ENCODE results near the gene ATXN1. TPM values are rescaled to one million over a fixed set of nuclear protein-coding genes. Genes with fewer than 3 reads are reported as not detected.

Gene ATXN1
- total RNA-seq, 1 donor from 2014 or later: 59.8 TPM

DNA sequence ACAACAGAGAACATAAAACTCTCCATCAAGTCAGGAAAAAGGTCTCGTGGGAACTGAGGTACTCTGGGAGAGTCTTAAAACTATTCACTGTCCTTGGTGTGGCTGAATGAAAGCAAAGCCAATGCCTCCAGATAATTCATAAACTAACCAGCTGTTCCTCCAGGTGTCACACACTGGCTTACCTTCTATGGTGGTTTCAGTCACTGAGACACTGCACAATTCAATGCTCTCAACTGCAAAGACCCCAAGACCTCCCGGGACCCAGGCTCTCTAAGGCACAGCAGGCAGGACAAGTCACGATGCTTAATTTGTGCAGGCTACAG, 422.0 kb downstream of the ATXN1 start:
- H3K9me3 Mint-ChIP-seq: no peaks in the 10 kb centered on the region
- POLR2A ChIA-PET: interaction anchor here (0.9 kb wide), 1 partner anchor 31 kb away, joined by 3 read pairs; no protein-coding TSS in a partner anchor
- intact Hi-C loops (cut with micrococcal nuclease): no loop called here
- H3K4me3 Mint-ChIP-seq: no peak overlapping the region
- H3K4me1 Mint-ChIP-seq: peaks cover 5% of the 10 kb centered on the region
- no peaks in the 10 kb centered on the region for H3K36me3 Mint-ChIP-seq (ENCODE audit: low read depth)
- ATAC-seq (ENCODE audit: low read depth) (no peak), DNase-seq (no peak)
- TF ChIP-seq, protein P1, sequence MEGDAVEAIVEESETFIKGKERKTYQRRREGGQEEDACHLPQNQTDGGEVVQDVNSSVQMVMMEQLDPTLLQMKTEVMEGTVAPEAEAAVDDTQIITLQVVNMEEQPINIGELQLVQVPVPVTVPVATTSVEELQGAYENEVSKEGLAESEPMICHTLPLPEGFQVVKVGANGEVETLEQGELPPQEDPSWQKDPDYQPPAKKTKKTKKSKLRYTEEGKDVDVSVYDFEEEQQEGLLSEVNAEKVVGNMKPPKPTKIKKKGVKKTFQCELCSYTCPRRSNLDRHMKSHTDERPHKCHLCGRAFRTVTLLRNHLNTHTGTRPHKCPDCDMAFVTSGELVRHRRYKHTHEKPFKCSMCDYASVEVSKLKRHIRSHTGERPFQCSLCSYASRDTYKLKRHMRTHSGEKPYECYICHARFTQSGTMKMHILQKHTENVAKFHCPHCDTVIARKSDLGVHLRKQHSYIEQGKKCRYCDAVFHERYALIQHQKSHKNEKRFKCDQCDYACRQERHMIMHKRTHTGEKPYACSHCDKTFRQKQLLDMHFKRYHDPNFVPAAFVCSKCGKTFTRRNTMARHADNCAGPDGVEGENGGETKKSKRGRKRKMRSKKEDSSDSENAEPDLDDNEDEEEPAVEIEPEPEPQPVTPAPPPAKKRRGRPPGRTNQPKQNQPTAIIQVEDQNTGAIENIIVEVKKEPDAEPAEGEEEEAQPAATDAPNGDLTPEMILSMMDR (IDR thresholded peaks at IDR 0.05): no peak
- H3K27ac Mint-ChIP-seq: no peak overlapping the region
- CTCF ChIA-PET: interaction anchor here (1.5 kb wide), 1 partner anchor 68 kb away, joined by 5 read pairs; no protein-coding TSS in a partner anchor
- no peaks in the 10 kb centered on the region for H3K27me3 Mint-ChIP-seq

DNA sequence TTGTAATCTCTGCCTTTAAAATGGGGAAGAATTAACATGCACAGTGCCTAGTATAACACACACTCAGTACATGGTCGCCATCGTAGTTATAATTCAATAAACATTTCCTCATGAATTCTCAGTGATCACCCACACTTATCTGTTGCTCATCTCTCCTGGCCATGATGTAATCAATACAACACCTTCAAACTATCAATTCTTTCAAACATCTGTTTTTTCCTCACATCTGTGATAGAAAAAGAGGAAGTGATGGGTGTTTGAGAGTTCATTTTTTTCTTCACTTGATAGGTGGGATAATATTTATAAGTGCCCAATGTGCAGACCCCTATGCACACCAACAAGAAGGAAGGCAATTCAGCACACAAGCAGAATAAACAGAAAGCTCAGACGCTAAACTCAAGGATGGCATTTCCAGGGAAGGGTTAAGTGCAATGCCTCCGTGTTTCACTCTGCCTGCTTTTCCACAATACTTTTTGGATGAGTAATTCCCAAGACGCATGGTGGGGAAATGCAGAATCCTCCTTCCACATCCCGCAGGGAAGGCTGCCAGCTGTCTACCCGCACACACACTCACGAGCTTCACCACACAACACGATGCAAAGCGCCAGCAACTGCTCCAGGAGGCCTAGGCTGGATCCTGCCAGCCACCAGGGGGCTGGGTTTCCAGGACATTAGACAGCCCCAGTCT, 422.5 kb downstream of the ATXN1 start:
- no peak for DNase-seq
- Mint-ChIP-seq H3K9me3 (no peaks in the 10 kb centered on the region), H3K4me3 (no peak overlapping the region), H3K27ac (no peak overlapping the region), H3K36me3 (ENCODE audit: low read depth) (no peaks in the 10 kb centered on the region), H3K4me1 (peaks cover 5% of the 10 kb centered on the region), H3K27me3 (no peaks in the 10 kb centered on the region)
- ATAC-seq (ENCODE audit: low read depth): no peak
- intact Hi-C loops (cut with micrococcal nuclease): no loop called here
- CTCF ChIA-PET: interaction anchor here (1.5 kb wide), 1 partner anchor 69 kb away, joined by 5 read pairs; no protein-coding TSS in a partner anchor
- POLR2A ChIA-PET: interaction anchor here (0.6 to 0.9 kb wide), 2 partner anchors 31 to 554 kb away, joined by 3 read pairs; no protein-coding TSS in a partner anchor
- TF ChIP-seq, protein P1 (IDR thresholded peaks at IDR 0.05): no peak

DNA sequence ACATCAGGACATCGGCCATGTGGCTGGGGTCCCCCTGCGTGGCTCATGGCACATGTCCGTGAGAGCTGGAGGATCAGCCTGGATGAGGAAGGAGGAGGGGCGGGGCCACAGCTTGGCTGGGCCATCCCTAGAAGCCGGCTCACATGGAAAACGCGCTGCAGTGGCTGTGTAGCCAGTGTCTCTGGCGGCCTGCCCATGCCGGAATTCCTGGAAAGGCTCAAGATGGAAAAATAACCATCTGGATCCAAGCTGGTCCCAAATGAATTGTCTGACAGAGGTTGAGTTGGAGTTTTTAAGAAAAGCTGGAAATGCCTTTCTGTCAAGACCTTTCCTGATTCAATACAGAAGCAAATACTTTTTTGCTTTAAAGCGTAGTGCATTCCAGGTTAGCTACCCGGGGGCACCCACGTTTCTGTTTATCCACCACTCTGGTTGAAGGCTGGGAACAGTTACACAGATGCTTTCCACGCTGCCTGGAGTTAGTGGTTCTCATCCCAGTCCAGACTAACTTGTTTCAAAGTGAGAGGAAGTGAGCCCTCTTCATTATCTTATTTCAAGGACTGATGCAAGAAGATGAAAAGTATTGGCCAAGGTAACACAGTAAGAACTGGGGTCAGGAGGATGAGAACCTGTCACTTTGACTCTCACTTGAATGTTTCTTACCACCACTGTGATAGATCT, 423.8 kb downstream of the ATXN1 start:
- CTCF ChIA-PET: interaction anchor here (0.7 to 1.9 kb wide), 3 partner anchors 144 to 430 kb away, joined by 3 to 4 read pairs (median 3); no protein-coding TSS in a partner anchor
- Mint-ChIP-seq H3K4me1 (peaks cover 5% of the 10 kb centered on the region), H3K4me3 (no peak overlapping the region), H3K27me3 (no peaks in the 10 kb centered on the region), H3K36me3 (ENCODE audit: low read depth) (no peaks in the 10 kb centered on the region), H3K27ac (no peak overlapping the region), H3K9me3 (no peaks in the 10 kb centered on the region)
- intact Hi-C loops (cut with micrococcal nuclease): no loop called here
- ATAC-seq (ENCODE audit: low read depth) (no peak), DNase-seq (no peak)
- POLR2A ChIA-PET: no interaction called here
- TF ChIP-seq, protein P1 (IDR thresholded peaks at IDR 0.05): no peak

DNA sequence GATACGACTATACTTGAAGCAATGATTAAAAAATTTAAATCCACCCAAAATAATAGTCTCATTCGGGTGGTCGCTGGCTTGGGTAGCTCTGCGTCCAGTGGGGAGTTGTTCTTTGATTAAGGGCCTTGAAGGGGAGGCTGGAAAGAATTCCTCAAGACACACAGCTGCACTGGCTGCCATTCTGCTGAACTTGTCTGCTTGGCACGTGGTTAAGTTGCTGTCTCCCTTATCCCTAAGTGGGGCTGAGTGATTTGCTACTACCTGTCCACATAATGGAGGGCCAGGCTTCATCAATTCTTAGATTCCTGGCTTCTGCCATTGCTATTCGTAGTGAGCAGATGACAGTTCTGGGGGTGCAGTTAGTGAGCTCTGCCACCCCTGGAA, 424.4 kb downstream of the ATXN1 start:
- Mint-ChIP-seq H3K36me3 (ENCODE audit: low read depth) (no peaks in the 10 kb centered on the region), H3K27me3 (no peaks in the 10 kb centered on the region), H3K4me1 (peaks cover 5% of the 10 kb centered on the region), H3K27ac (no peak overlapping the region), H3K9me3 (no peaks in the 10 kb centered on the region), H3K4me3 (no peak overlapping the region)
- ChIA-PET CTCF (interaction anchor here (0.7 to 1.9 kb wide), 3 partner anchors 144 to 431 kb away, joined by 3 to 4 read pairs (median 3); no protein-coding TSS in a partner anchor), POLR2A (no interaction called here)
- DNase-seq: no peak
- ATAC-seq (ENCODE audit: low read depth): no peak
- TF ChIP-seq, protein P1 (IDR thresholded peaks at IDR 0.05): no peak
- intact Hi-C loops (cut with micrococcal nuclease): no loop called here

All from activated B cell treated with CpG ODN at 0.5 μM for 24 hours (primary cell).